K562 (cell line): ENCODE data around the gene LRP1-AS. TPM values are rescaled to one million over a fixed set of nuclear protein-coding genes. Genes with fewer than 3 reads are reported as not detected.

Source experiments
- BCL6 ChIP-seq: fragments of 250-450 bp; sonication (Bioruptor Pico); IDR thresholded peaks from 2 replicates; pipeline ENCODE4 v1.4.0; 2020
- CHCHD3 ChIP-seq: fragments of 250-450 bp; sonication (Bioruptor Pico); IDR thresholded peaks from 2 replicates; pipeline ENCODE4 v2.1.2; 2022; ENCODE audit warnings: mild to moderate bottlenecking
- COPS2 ChIP-seq: fragments of 450-650 bp; conservative IDR thresholded peaks from 2 replicates; pipeline ENCODE4 v1.6.1; 2016; ENCODE audit warnings: mild to moderate bottlenecking, moderate library complexity
- E2F5 ChIP-seq: sonication (generic); formaldehyde crosslinking; IDR thresholded peaks from 2 replicates; pipeline ENCODE4 v1.8.0; 2022; ENCODE audit warnings: mild to moderate bottlenecking, missing genetic modification reagents
- E2F6 ChIP-seq, 2 experiments: IDR thresholded peaks; 2 replicates each; pipeline ENCODE4 v1.6.1; 2011; ENCODE audit warnings: borderline replicate concordance in 1 of 2, control low read depth in 1 of 2, low read depth in 1 of 2, low read length in 1 of 2, mild to moderate bottlenecking in 1 of 2, mixed read lengths in 1 of 2, moderate library complexity in 1 of 2; ENCODE audit not compliant: insufficient read depth in 1 of 2, insufficient read length in 1 of 2, poor library complexity in 1 of 2, severe bottlenecking in 1 of 2; ENCODE audit errors: extremely low read depth in 1 of 2
- GTF2E2 ChIP-seq: fragments of 200-800 bp; sonication (Bioruptor generic); IDR thresholded peaks from 2 replicates; pipeline ENCODE4 v1.6.1; 2016; ENCODE audit warnings: missing genetic modification characterization, missing compliant biosample characterization
- HCFC1 ChIP-seq: IDR thresholded peaks from 2 replicates; pipeline ENCODE4 v1.6.1; 2012; ENCODE audit warnings: low read depth, low read length, improper control_type of control experiment
- HMBOX1 ChIP-seq: sonication (generic); IDR thresholded peaks from 2 replicates; pipeline ENCODE4 v1.6.1; 2016
- HSF4 ChIP-seq: fragments of 250-450 bp; sonication (Bioruptor Pico); IDR thresholded peaks from 2 replicates; pipeline ENCODE4 v2.1.2; 2022; ENCODE audit warnings: mild to moderate bottlenecking, moderate library complexity, borderline replicate concordance
- MAZ ChIP-seq, 2 experiments: fragments of 450-650 bp in 1 of 2; sonication (generic) in 1 of 2; formaldehyde crosslinking; IDR thresholded peaks in 1 of 2; conservative IDR thresholded peaks in 1 of 2; 2 replicates each; pipeline versions ENCODE4 v1.4.0 to v1.5.0; 2020; ENCODE audit warnings: mild to moderate bottlenecking in 1 of 2, missing genetic modification reagents in 1 of 2
- MTF1 ChIP-seq: fragments of 250-450 bp; sonication (Bioruptor Pico); IDR thresholded peaks from 2 replicates; pipeline ENCODE4 v1.9.0; 2021; ENCODE audit warnings: moderate library complexity, mild to moderate bottlenecking, inconsistent platforms, borderline replicate concordance
- NFRKB ChIP-seq: fragments of 450-650 bp; IDR thresholded peaks from 2 replicates; pipeline ENCODE4 v1.6.1; 2016; ENCODE audit warnings: low read depth
- RBM17 ChIP-seq: fragments of 200-400 bp; formaldehyde crosslinking; IDR thresholded peaks from 2 replicates; pipeline ENCODE4 v1.6.1; 2017; ENCODE audit warnings: low read depth, mild to moderate bottlenecking, low read length, borderline replicate concordance
- SIN3A ChIP-seq, 2 experiments: fragments of 150-350 bp in 1 of 2; IDR thresholded peaks; 2 replicates each; pipeline ENCODE4 v1.6.1; 2011 to 2016; ENCODE audit warnings: borderline replicate concordance in 2 of 2, low read depth in 2 of 2, low read length in 2 of 2, mild to moderate bottlenecking in 2 of 2, moderate library complexity in 2 of 2; ENCODE audit not compliant: control insufficient read depth in 1 of 2
- SNAPC5 ChIP-seq: fragments of 250-450 bp; sonication (Bioruptor Pico); IDR thresholded peaks from 2 replicates; pipeline ENCODE4 v1.8.0; 2021; ENCODE audit warnings: moderate library complexity, mild to moderate bottlenecking, inconsistent platforms
- TEAD1 ChIP-seq, 2 experiments: fragments of 450-650 bp in 1 of 2; sonication (generic) in 1 of 2; formaldehyde crosslinking; IDR thresholded peaks; 2 replicates each; pipeline versions ENCODE4 v1.4.0 to v1.8.0; 2020 to 2022; ENCODE audit warnings: mild to moderate bottlenecking in 2 of 2, missing genetic modification reagents in 1 of 2
- THAP12 ChIP-seq: fragments of 250-450 bp; sonication (Bioruptor Pico); IDR thresholded peaks from 2 replicates; pipeline ENCODE4 v1.9.0; 2021; ENCODE audit warnings: mild to moderate bottlenecking, inconsistent platforms
- ZFP36 ChIP-seq: fragments of 150-350 bp; IDR thresholded peaks from 2 replicates; pipeline ENCODE4 v1.6.1; 2018; ENCODE audit warnings: low read length, low read depth; ENCODE audit not compliant: partially characterized antibody
- ZNF24 ChIP-seq: fragments of 450-650 bp; IDR thresholded peaks from 2 replicates; pipeline ENCODE4 v1.6.1; 2016
- ZNF79 ChIP-seq: fragments of 250-450 bp; sonication (Bioruptor Pico); IDR thresholded peaks from 2 replicates; pipeline ENCODE4 v1.4.0; 2020; ENCODE audit warnings: low read depth, mild to moderate bottlenecking, moderate library complexity
- ZNF830 ChIP-seq: fragments of 250-450 bp; sonication (Bioruptor Pico); IDR thresholded peaks from 2 replicates; pipeline ENCODE4 v1.5.0; 2021; ENCODE audit warnings: mild to moderate bottlenecking
- polyA plus RNA-seq, 8 experiments: library from polyadenylated mRNA; depleted of rRNA in 4 of 8; stranded (reverse) in 5 of 8; unstranded in 3 of 8; fragments of >200 nt; fragmentation: Nextera tagmentation in 2 of 8; fragmentation: Illumina TruSeq in 1 of 8; extraction: Ambion mirVana in 2 of 8; extraction: Trizol in 1 of 8; gene quantifications; 2 replicates each; pipeline versions ENCODE4 v1.2.1 to v1.2.3, GENCODE V29; 2011 to 2014; ENCODE audit warnings: inconsistent platforms in 1 of 8, missing spikeins in 1 of 8
- total RNA-seq, 7 experiments: library from RNA; depleted of rRNA in 6 of 7; stranded (reverse); fragments of >200 nt in 6 of 7; fragmentation: Illumina TruSeq in 2 of 7; extraction: Trizol in 2 of 7; gene quantifications; 2 replicates each; pipeline versions ENCODE4 v1.2.1 to v1.2.3, GENCODE V29; 2011 to 2021; ENCODE audit warnings: low replicate concordance in 1 of 7

LRP1-AS gene
- total and polyA plus RNA-seq, 9 of the 15 experiments (the other 6 are each of a cell fraction or from before 2014, with no cell fraction given): not detected

- TF ChIP-seq E2F6 (IDR thresholded peaks at IDR 0.05; ENCODE audit: borderline replicate concordance in 1 of 2, extremely low read depth in 1 of 2, insufficient read depth in 1 of 2, insufficient read length in 1 of 2, low read depth in 1 of 2, low read length in 1 of 2, poor library complexity in 1 of 2, severe bottlenecking in 1 of 2) (peak in 1 of 2 experiments; percentile 84), THAP12 (no peak), RBM17 (no peak), GTF2E2 (tag) (no peak; the same call in none of the 2 replicates), BCL6 (CRISPR knock-in tag) (no peak), MTF1 (CRISPR knock-in tag) (no peak), NFRKB (no peak), HCFC1 (no peak), HMBOX1 (0 out of 2 replicates have a peak, but pooled peaks have one; percentile 36), SNAPC5 (CRISPR knock-in tag) (no peak), E2F5 (CRISPR knock-in tag) (no peak), ZNF24 (no peak), TEAD1 (CRISPR knock-in tag; IDR thresholded peaks at IDR 0.05) (0 out of 4 replicates have a peak, but pooled peaks of 1 of the 2 experiments have one; percentile 7), COPS2 (no peak), ZNF830 (CRISPR knock-in tag) (no peak), ZFP36 (no peak), ZNF79 (CRISPR knock-in tag) (no peak), CHCHD3 (CRISPR knock-in tag) (no peak), MAZ (CRISPR knock-in tag; conservative IDR thresholded peaks at IDR 0.05 in 1 of 2, IDR thresholded peaks at IDR 0.05 in 1 of 2) (peak; percentile 16 to 68; a peak in 1 of 4 replicates), HSF4 (CRISPR knock-in tag) (no peak), SIN3A (IDR thresholded peaks at IDR 0.05; ENCODE audit: borderline replicate concordance in 2 of 2, control insufficient read depth in 1 of 2, low read depth in 2 of 2, low read length in 2 of 2) (0 out of 4 replicates have a peak, but pooled peaks of 1 of the 2 experiments have one; percentile 28)
Measured at GRCh38 chr12:57110104-57111030, 37.1 kb downstream of the LRP1-AS start (continued).
